ENCODE data around the gene RPS28.

DNA sequence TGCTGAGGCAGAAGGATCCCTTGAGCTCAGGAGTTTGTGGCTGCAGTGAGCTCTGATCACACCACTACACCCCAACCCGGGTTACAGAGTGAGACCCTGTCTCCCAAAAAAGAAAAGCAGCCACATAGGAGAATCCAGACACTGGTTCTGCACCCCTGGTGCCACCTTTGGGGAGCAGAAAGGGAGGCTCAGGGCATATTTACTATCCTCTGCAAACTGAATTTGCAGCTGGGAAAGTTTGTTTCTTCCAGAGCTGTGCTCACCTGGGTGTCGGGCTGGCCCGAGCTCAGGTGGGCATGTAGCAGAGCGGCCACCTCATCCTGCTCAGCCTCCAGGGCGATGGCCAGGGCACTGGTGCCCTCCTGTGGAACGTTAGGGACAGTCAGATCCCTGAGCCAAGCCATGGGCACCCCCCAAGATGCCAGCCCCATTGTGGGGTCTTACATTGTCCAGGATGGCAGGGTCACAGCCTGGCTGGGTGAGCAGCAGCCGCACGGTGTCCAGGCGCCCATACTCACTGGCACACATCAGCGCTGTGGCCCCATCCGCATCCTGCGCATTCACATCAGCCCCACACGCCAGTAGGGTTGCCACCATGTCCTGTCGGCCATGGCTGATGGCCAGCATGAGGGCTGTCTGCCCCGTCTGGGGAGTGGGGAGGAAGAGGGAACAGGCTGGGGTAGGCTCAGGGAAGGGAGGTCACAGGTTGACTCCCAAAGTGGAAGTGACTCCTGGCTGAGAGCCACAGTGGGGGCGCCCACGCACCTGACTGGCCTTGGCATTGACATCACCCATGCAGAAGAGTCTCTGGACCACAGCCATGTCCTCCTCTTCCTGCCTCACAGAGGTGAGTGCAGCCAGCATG is 3.1 kb downstream of the RPS28 start:
- no peak for TF ChIP-seq EZH2phosphoT487 (IDR thresholded peaks at IDR 0.05; ENCODE audit: borderline replicate concordance, low read depth, low read length)
- TF ChIP-seq, protein P1, sequence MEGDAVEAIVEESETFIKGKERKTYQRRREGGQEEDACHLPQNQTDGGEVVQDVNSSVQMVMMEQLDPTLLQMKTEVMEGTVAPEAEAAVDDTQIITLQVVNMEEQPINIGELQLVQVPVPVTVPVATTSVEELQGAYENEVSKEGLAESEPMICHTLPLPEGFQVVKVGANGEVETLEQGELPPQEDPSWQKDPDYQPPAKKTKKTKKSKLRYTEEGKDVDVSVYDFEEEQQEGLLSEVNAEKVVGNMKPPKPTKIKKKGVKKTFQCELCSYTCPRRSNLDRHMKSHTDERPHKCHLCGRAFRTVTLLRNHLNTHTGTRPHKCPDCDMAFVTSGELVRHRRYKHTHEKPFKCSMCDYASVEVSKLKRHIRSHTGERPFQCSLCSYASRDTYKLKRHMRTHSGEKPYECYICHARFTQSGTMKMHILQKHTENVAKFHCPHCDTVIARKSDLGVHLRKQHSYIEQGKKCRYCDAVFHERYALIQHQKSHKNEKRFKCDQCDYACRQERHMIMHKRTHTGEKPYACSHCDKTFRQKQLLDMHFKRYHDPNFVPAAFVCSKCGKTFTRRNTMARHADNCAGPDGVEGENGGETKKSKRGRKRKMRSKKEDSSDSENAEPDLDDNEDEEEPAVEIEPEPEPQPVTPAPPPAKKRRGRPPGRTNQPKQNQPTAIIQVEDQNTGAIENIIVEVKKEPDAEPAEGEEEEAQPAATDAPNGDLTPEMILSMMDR (conservative IDR thresholded peaks at IDR 0.05; ENCODE audit: low read length), result 0 out of 2 replicates have a peak, but pooled peaks have one; percentile 17
